ENCODE data around the gene SLC30A3. TPM values are rescaled to one million over a fixed set of nuclear protein-coding genes. Genes with fewer than 3 reads are reported as not detected.
A peak's percentile ranks its signal among the peaks of the same experiment; 100 is the strongest.

SLC30A3 gene
- total RNA-seq, 1 donor from 2014 or later: not detected

GRCh38 chr2:27225526-27225925 lies 37.3 kb downstream of the SLC30A3 start:
- Mint-ChIP-seq H3K36me3 (ENCODE audit: insufficient read depth) (peaks cover 31% of the 10 kb centered on the region), H3K27me3 (no peaks in the 10 kb centered on the region), H3K4me3 (ENCODE audit: low read depth) (no peak overlapping the region), H3K4me1 (ENCODE audit: low read depth) (no peaks in the 10 kb centered on the region), H3K9me3 (ENCODE audit: low read depth) (no peaks in the 10 kb centered on the region), H3K27ac (peak overlapping the region; percentile 31)
- DNase-seq (ENCODE audit: low spot score, unreplicated experiment): no peak
- TF ChIP-seq CTCF (IDR thresholded peaks at IDR 0.05; ENCODE audit: unreplicated experiment): no peak

- Mint-ChIP-seq H3K27ac (peak overlapping the region; percentile 77), H3K36me3 (ENCODE audit: insufficient read depth) (peaks cover 33% of the 10 kb centered on the region), H3K27me3 (no peaks in the 10 kb centered on the region), H3K4me3 (ENCODE audit: low read depth) (no peak overlapping the region), H3K9me3 (ENCODE audit: low read depth) (no peaks in the 10 kb centered on the region), H3K4me1 (ENCODE audit: low read depth) (peaks cover 1% of the 10 kb centered on the region)
- no peak for TF ChIP-seq CTCF (IDR thresholded peaks at IDR 0.05; ENCODE audit: unreplicated experiment)
- no peak for DNase-seq (ENCODE audit: low spot score, unreplicated experiment)
Observed at GRCh38 chr2:27223416-27223815, 39.4 kb downstream of the SLC30A3 start.

DNA sequence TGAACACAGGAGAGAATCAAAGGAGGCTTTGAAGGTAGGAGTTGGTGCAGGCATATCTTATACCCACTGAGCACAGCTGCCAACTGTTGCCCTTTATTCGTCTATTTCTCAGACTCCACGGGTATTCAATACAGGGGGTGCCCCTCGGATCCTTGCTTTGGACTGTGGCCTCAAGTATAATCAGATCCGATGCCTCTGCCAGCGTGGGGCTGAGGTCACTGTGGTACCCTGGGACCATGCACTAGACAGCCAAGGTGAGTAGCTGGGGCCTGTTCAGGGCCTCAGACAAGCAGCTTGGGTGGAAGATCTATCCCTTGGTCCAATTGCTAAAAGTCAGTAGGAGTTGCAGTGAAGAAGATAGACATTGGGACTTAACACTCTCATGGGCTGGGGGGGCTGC lies 40.4 kb downstream of the SLC30A3 start:
- H3K27me3 Mint-ChIP-seq: no peaks in the 10 kb centered on the region
- H3K9me3 Mint-ChIP-seq (ENCODE audit: low read depth): no peaks in the 10 kb centered on the region
- no peak overlapping the region for H3K27ac Mint-ChIP-seq
- no peak overlapping the region for H3K4me3 Mint-ChIP-seq (ENCODE audit: low read depth)
- DNase-seq (ENCODE audit: low spot score, unreplicated experiment): no peak
- peaks cover 10% of the 10 kb centered on the region for H3K4me1 Mint-ChIP-seq (ENCODE audit: low read depth)
- TF ChIP-seq CTCF (IDR thresholded peaks at IDR 0.05; ENCODE audit: unreplicated experiment): no peak
- H3K36me3 Mint-ChIP-seq (ENCODE audit: insufficient read depth): peaks cover 35% of the 10 kb centered on the region

- Mint-ChIP-seq H3K36me3 (ENCODE audit: insufficient read depth) (peaks cover 30% of the 10 kb centered on the region), H3K4me3 (ENCODE audit: low read depth) (no peak overlapping the region), H3K9me3 (ENCODE audit: low read depth) (no peaks in the 10 kb centered on the region), H3K27ac (no peak overlapping the region), H3K4me1 (ENCODE audit: low read depth) (peaks cover 15% of the 10 kb centered on the region), H3K27me3 (no peaks in the 10 kb centered on the region)
- no peak for TF ChIP-seq CTCF (IDR thresholded peaks at IDR 0.05; ENCODE audit: unreplicated experiment)
- DNase-seq (ENCODE audit: low spot score, unreplicated experiment): no peak
Observed at GRCh38 chr2:27221166-27221565, 41.7 kb downstream of the SLC30A3 start.

- no peaks in the 10 kb centered on the region for H3K27me3 Mint-ChIP-seq
- H3K36me3 Mint-ChIP-seq (ENCODE audit: insufficient read depth): peaks cover 29% of the 10 kb centered on the region
- no peak overlapping the region for H3K4me3 Mint-ChIP-seq (ENCODE audit: low read depth)
- no peak for DNase-seq (ENCODE audit: low spot score, unreplicated experiment)
- peaks cover 17% of the 10 kb centered on the region for H3K4me1 Mint-ChIP-seq (ENCODE audit: low read depth)
- H3K9me3 Mint-ChIP-seq (ENCODE audit: low read depth): no peaks in the 10 kb centered on the region
- no peak for TF ChIP-seq CTCF (IDR thresholded peaks at IDR 0.05; ENCODE audit: unreplicated experiment)
- H3K27ac Mint-ChIP-seq: no peak overlapping the region
Observed at GRCh38 chr2:27220091-27220490, 42.8 kb downstream of the SLC30A3 start.

Measured in progenitor cell of endocrine pancreas (in vitro differentiated cells).